HEK293 (cell line): ENCODE results near the gene ALDH16A1.

Source experiments
- CTCF ChIA-PET: fragments of 350-600 bp; formaldehyde crosslinking; extraction: SDS; loops from one replicate; lab custom pipeline; 2021; ENCODE audit warnings: antibody characterized with exemption; lab: Yijun Ruan, JAX
- POLR2A ChIA-PET: fragments of 300-600 bp; formaldehyde crosslinking; extraction: SDS; loops from one replicate; lab custom pipeline; 2020; ENCODE audit warnings: antibody characterized with exemption, inconsistent platforms; lab: Yijun Ruan, JAX
- H3K27ac ChIP-seq: fragments of 200-500 bp; sonication (Bioruptor generic); 2 replicates; pipeline ENCODE4 v1.5.1; 2014; ENCODE audit warnings: low read depth, low read length, control low read depth, inconsistent platforms; ENCODE audit errors: extremely low read depth
- H3K36me3 ChIP-seq, 2 experiments: fragments of 200-500 bp in 1 of 2; sonication (Bioruptor generic) in 1 of 2; 1 replicate in 1 of 2; 2 replicates in 1 of 2; pipeline ENCODE4 v1.5.1; 2014 to 2017; ENCODE audit warnings: inconsistent platforms in 2 of 2, low read length in 2 of 2; ENCODE audit not compliant: control insufficient read depth in 2 of 2, insufficient read depth in 1 of 2
- H3K4me1 ChIP-seq: fragments of 200-500 bp; sonication (Bioruptor generic); 2 replicates; pipeline ENCODE4 v1.5.1; 2014; ENCODE audit warnings: mild to moderate bottlenecking, low read length, inconsistent platforms; ENCODE audit not compliant: control insufficient read depth, insufficient read depth
- H3K4me3 ChIP-seq: 2 replicates; pipeline ENCODE4 v1.5.1; 2011; ENCODE audit warnings: low read depth, mild to moderate bottlenecking, control low read depth, low read length, moderate library complexity
- H3K9me3 ChIP-seq: fragments of 200-500 bp; sonication (Bioruptor generic); 2 replicates; pipeline ENCODE4 v1.5.1; 2014; ENCODE audit warnings: low read depth, low read length, inconsistent platforms; ENCODE audit not compliant: control insufficient read depth, insufficient read depth
- GLIS1 ChIP-seq: fragments of 450-650 bp; formaldehyde crosslinking; IDR thresholded peaks from 2 replicates; pipeline ENCODE4 v1.5.1; 2016; ENCODE audit warnings: missing biosample characterization, missing genetic modification characterization
- PRDM4 ChIP-seq: fragments of 450-650 bp; formaldehyde crosslinking; IDR thresholded peaks from 2 replicates; pipeline ENCODE4 v1.5.1; 2017; ENCODE audit warnings: missing biosample characterization, missing genetic modification characterization
- REST ChIP-seq: fragments of 450-650 bp; formaldehyde crosslinking; IDR thresholded peaks from 2 replicates; pipeline ENCODE4 v1.5.1; 2016; ENCODE audit warnings: missing biosample characterization, missing genetic modification characterization
- SCRT2 ChIP-seq: fragments of 450-650 bp; formaldehyde crosslinking; IDR thresholded peaks from 2 replicates; pipeline ENCODE4 v1.5.1; 2016; ENCODE audit warnings: missing biosample characterization, missing genetic modification characterization
- SP7 ChIP-seq: fragments of 450-650 bp; formaldehyde crosslinking; IDR thresholded peaks from 2 replicates; pipeline ENCODE4 v1.5.1; 2016; ENCODE audit warnings: missing biosample characterization, missing genetic modification characterization
- ZBTB17 ChIP-seq: fragments of 450-650 bp; formaldehyde crosslinking; IDR thresholded peaks from 2 replicates; pipeline ENCODE4 v1.5.1; 2016; ENCODE audit warnings: missing biosample characterization, missing genetic modification characterization
- ZBTB21 ChIP-seq: fragments of 450-650 bp; formaldehyde crosslinking; IDR thresholded peaks from 2 replicates; pipeline ENCODE4 v1.5.1; 2017; ENCODE audit warnings: missing biosample characterization, missing genetic modification characterization
- ZNF133 ChIP-seq: fragments of 450-650 bp; formaldehyde crosslinking; IDR thresholded peaks from 2 replicates; pipeline ENCODE4 v1.5.1; 2016; ENCODE audit warnings: missing biosample characterization, missing genetic modification characterization
- ZNF140 ChIP-seq: fragments of 450-650 bp; formaldehyde crosslinking; IDR thresholded peaks from 2 replicates; pipeline ENCODE4 v1.5.1; 2016; ENCODE audit warnings: missing biosample characterization, missing genetic modification characterization
- ZNF561 ChIP-seq: fragments of 450-650 bp; IDR thresholded peaks from 2 replicates; pipeline ENCODE4 v1.5.1; 2018; ENCODE audit warnings: missing biosample characterization, missing genetic modification characterization, borderline replicate concordance
- ZNF600 ChIP-seq: fragments of 450-650 bp; formaldehyde crosslinking; IDR thresholded peaks from 2 replicates; pipeline ENCODE4 v1.5.1; 2016; ENCODE audit warnings: missing biosample characterization, missing genetic modification characterization
- ZNF654 ChIP-seq: fragments of 450-650 bp; formaldehyde crosslinking; IDR thresholded peaks from 2 replicates; pipeline ENCODE4 v1.5.1; 2016; ENCODE audit warnings: low read depth, missing biosample characterization, missing genetic modification characterization
- ZNF776 ChIP-seq: fragments of 450-650 bp; formaldehyde crosslinking; IDR thresholded peaks from 2 replicates; pipeline ENCODE4 v1.5.0; 2017; ENCODE audit warnings: missing biosample characterization, missing genetic modification characterization, borderline replicate concordance
- ZNF830 ChIP-seq: fragments of 450-650 bp; IDR thresholded peaks from 2 replicates; pipeline ENCODE4 v1.5.0; 2018; ENCODE audit warnings: missing biosample characterization, missing genetic modification characterization, low read depth, mild to moderate bottlenecking, moderate library complexity
- ZXDB ChIP-seq: fragments of 450-650 bp; formaldehyde crosslinking; IDR thresholded peaks from 2 replicates; pipeline ENCODE4 v1.5.1; 2016; ENCODE audit warnings: missing biosample characterization, missing genetic modification characterization
- TF ChIP-seq, protein P1 (sequence below): fragments of 450-650 bp; formaldehyde crosslinking; IDR thresholded peaks from 2 replicates; pipeline ENCODE4 v1.5.1; 2016; ENCODE audit warnings: missing biosample characterization, missing genetic modification characterization
- TF ChIP-seq, protein P2 (sequence below): fragments of 450-650 bp; formaldehyde crosslinking; IDR thresholded peaks from 2 replicates; pipeline ENCODE4 v1.5.1; 2016; ENCODE audit warnings: missing biosample characterization, missing genetic modification characterization
- TF ChIP-seq, protein P3 (sequence below): fragments of 450-650 bp; formaldehyde crosslinking; conservative IDR thresholded peaks from 2 replicates; pipeline ENCODE4 v1.5.1; 2016; ENCODE audit warnings: low read depth, missing biosample characterization, missing genetic modification characterization
- TF ChIP-seq, protein P4 (sequence below): fragments of 450-650 bp; formaldehyde crosslinking; IDR thresholded peaks from 2 replicates; pipeline ENCODE4 v1.5.1; 2016; ENCODE audit warnings: missing biosample characterization, missing genetic modification characterization

Gene ALDH16A1

GRCh38 chr19:49502866-49503581 lies 50.0 kb downstream of the ALDH16A1 start:
- no peaks in the 10 kb centered on the region for H3K9me3 ChIP-seq
- H3K36me3 ChIP-seq = peaks cover 12 to 23% of the 10 kb centered on the region in 2 experiments
- CTCF ChIA-PET = interaction anchor here (0.5 to 10.8 kb wide), 32 partner anchors 9 to 1418 kb away, joined by 3 to 299 read pairs (median 4); partner anchors contain the start of genes FLT3LG, IRF3 and RPL13A
- H3K4me1 ChIP-seq = no peaks in the 10 kb centered on the region; the same call in 1 of the 2 replicates
- no peak overlapping the region; the same call in 1 of the 2 replicates for H3K27ac ChIP-seq
- H3K4me3 ChIP-seq = no peak overlapping the region
- POLR2A ChIA-PET = interaction anchor here (0.7 to 1.2 kb wide), 5 partner anchors 10 to 77 kb away, joined by 3 to 4 read pairs (median 3); partner anchors contain the start of genes FCGRT and NOSIP
- TF ChIP-seq ZNF776 (tag by site-specific recombination) (no peak), PRDM4 (tag by site-specific recombination) (no peak), ZBTB21 (tag by site-specific recombination) (peak; percentile 8; the same call in 1 of the 2 replicates), SCRT2 (tag by site-specific recombination) (peak; percentile 38; the same call in 1 of the 2 replicates), ZNF830 (tag by site-specific recombination) (no peak), ZXDB (peak; percentile 39; the same call in 1 of the 2 replicates), ZNF140 (tag by site-specific recombination) (no peak), GLIS1 (tag by site-specific recombination) (peak; percentile 96), SP7 (tag by site-specific recombination) (peak; percentile 62), ZBTB17 (peak; percentile 82), ZNF600 (tag by site-specific recombination) (peak; percentile 83), ZNF561 (tag by site-specific recombination) (peak; percentile 40; the same call in 1 of the 2 replicates), ZNF133 (no peak), REST (tag by site-specific recombination) (peak; percentile 26; the same call in 1 of the 2 replicates), ZNF654 (tag by site-specific recombination) (peak; percentile 70)
- TF ChIP-seq, protein P1, sequence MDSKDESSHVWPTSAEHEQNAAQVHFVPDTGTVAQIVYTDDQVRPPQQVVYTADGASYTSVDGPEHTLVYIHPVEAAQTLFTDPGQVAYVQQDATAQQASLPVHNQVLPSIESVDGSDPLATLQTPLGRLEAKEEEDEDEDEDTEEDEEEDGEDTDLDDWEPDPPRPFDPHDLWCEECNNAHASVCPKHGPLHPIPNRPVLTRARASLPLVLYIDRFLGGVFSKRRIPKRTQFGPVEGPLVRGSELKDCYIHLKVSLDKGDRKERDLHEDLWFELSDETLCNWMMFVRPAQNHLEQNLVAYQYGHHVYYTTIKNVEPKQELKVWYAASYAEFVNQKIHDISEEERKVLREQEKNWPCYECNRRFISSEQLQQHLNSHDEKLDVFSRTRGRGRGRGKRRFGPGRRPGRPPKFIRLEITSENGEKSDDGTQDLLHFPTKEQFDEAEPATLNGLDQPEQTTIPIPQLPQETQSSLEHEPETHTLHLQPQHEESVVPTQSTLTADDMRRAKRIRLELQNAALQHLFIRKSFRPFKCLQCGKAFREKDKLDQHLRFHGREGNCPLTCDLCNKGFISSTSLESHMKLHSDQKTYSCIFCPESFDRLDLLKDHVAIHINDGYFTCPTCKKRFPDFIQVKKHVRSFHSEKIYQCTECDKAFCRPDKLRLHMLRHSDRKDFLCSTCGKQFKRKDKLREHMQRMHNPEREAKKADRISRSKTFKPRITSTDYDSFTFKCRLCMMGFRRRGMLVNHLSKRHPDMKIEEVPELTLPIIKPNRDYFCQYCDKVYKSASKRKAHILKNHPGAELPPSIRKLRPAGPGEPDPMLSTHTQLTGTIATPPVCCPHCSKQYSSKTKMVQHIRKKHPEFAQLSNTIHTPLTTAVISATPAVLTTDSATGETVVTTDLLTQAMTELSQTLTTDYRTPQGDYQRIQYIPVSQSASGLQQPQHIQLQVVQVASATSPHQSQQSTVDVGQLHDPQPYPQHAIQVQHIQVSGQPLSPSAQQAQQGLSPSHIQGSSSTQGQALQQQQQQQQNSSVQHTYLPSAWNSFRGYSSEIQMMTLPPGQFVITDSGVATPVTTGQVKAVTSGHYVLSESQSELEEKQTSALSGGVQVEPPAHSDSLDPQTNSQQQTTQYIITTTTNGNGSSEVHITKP (tag by site-specific recombination) = peak; percentile 84
- TF ChIP-seq, protein P2, sequence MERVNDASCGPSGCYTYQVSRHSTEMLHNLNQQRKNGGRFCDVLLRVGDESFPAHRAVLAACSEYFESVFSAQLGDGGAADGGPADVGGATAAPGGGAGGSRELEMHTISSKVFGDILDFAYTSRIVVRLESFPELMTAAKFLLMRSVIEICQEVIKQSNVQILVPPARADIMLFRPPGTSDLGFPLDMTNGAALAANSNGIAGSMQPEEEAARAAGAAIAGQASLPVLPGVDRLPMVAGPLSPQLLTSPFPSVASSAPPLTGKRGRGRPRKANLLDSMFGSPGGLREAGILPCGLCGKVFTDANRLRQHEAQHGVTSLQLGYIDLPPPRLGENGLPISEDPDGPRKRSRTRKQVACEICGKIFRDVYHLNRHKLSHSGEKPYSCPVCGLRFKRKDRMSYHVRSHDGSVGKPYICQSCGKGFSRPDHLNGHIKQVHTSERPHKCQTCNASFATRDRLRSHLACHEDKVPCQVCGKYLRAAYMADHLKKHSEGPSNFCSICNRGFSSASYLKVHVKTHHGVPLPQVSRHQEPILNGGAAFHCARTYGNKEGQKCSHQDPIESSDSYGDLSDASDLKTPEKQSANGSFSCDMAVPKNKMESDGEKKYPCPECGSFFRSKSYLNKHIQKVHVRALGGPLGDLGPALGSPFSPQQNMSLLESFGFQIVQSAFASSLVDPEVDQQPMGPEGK (tag by site-specific recombination) = peak; percentile 86
- TF ChIP-seq, protein P3, sequence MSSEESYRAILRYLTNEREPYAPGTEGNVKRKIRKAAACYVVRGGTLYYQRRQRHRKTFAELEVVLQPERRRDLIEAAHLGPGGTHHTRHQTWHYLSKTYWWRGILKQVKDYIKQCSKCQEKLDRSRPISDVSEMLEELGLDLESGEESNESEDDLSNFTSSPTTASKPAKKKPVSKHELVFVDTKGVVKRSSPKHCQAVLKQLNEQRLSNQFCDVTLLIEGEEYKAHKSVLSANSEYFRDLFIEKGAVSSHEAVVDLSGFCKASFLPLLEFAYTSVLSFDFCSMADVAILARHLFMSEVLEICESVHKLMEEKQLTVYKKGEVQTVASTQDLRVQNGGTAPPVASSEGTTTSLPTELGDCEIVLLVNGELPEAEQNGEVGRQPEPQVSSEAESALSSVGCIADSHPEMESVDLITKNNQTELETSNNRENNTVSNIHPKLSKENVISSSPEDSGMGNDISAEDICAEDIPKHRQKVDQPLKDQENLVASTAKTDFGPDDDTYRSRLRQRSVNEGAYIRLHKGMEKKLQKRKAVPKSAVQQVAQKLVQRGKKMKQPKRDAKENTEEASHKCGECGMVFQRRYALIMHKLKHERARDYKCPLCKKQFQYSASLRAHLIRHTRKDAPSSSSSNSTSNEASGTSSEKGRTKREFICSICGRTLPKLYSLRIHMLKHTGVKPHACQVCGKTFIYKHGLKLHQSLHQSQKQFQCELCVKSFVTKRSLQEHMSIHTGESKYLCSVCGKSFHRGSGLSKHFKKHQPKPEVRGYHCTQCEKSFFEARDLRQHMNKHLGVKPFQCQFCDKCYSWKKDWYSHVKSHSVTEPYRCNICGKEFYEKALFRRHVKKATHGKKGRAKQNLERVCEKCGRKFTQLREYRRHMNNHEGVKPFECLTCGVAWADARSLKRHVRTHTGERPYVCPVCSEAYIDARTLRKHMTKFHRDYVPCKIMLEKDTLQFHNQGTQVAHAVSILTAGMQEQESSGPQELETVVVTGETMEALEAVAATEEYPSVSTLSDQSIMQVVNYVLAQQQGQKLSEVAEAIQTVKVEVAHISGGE (tag by site-specific recombination) = no peak
- TF ChIP-seq, protein P4, sequence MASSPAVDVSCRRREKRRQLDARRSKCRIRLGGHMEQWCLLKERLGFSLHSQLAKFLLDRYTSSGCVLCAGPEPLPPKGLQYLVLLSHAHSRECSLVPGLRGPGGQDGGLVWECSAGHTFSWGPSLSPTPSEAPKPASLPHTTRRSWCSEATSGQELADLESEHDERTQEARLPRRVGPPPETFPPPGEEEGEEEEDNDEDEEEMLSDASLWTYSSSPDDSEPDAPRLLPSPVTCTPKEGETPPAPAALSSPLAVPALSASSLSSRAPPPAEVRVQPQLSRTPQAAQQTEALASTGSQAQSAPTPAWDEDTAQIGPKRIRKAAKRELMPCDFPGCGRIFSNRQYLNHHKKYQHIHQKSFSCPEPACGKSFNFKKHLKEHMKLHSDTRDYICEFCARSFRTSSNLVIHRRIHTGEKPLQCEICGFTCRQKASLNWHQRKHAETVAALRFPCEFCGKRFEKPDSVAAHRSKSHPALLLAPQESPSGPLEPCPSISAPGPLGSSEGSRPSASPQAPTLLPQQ = peak; percentile 99
